SK-N-SH (cell line): Measurements from ENCODE around the gene TPRX2. TPM values are rescaled to one million over a fixed set of nuclear protein-coding genes. Genes with fewer than 3 reads are reported as not detected.

Source experiments
- CTCF ChIA-PET: fragments of 300-600, 350-600 bp; formaldehyde crosslinking; extraction: SDS; loops from one replicate; lab custom pipeline; 2021; lab: Yijun Ruan, JAX
- POLR2A ChIA-PET: fragments of 350-600 bp; sonication (Branson Sonifier 250); formaldehyde crosslinking; extraction: SDS; loops from one replicate; lab custom pipeline; 2020; ENCODE audit warnings: antibody characterized with exemption, inconsistent platforms; lab: Yijun Ruan, JAX
- DNase-seq: peaks from one replicate; pipeline ENCODE4 v3.0.0; 2012
- H2AFZ ChIP-seq: fragments of 200-600 bp; sonication (generic); 2 replicates; pipeline ENCODE4 v1.8.1; 2016; ENCODE audit warnings: antibody characterized with exemption, mild to moderate bottlenecking, low read depth
- H3F3A ChIP-seq: fragments of 200-600 bp; sonication (generic); replicated peaks from 2 replicates; pipeline ENCODE3; 2016; ENCODE audit warnings: antibody characterized with exemption, mild to moderate bottlenecking; ENCODE audit not compliant: insufficient read depth
- H3K27ac ChIP-seq, 2 experiments: fragments of 200-500 bp in 1 of 2; fragments of 200-600 bp in 1 of 2; sonication (Bioruptor generic) in 1 of 2; sonication (generic), shearing (Covaris generic) in 1 of 2; 2 replicates each; pipeline versions ENCODE4 v1.5.1 to v1.6.1; 2014 to 2016; ENCODE audit warnings: low read depth in 2 of 2, inconsistent platforms in 1 of 2, low read length in 1 of 2, mild to moderate bottlenecking in 1 of 2, mixed read lengths in 1 of 2
- H3K27me3 ChIP-seq: fragments of 200-600 bp; sonication (generic), shearing (Covaris generic); 2 replicates; pipeline ENCODE4 v1.6.1; 2016; ENCODE audit warnings: mixed run types; ENCODE audit not compliant: insufficient read depth
- H3K36me3 ChIP-seq, 2 experiments: fragments of 200-500 bp in 1 of 2; fragments of 200-600 bp in 1 of 2; sonication (Bioruptor generic) in 1 of 2; sonication (generic) in 1 of 2; replicated peaks in 1 of 2; 2 replicates each; pipeline versions ENCODE3 to v1.5.1; 2014 to 2016; ENCODE audit warnings: low read length in 1 of 2, mild to moderate bottlenecking in 1 of 2; ENCODE audit not compliant: insufficient read depth in 2 of 2, control insufficient read depth in 1 of 2
- H3K4me1 ChIP-seq, 2 experiments: fragments of 200-500 bp in 1 of 2; fragments of 200-600 bp in 1 of 2; sonication (Bioruptor generic) in 1 of 2; sonication (generic), shearing (Covaris generic) in 1 of 2; 2 replicates each; pipeline versions ENCODE4 v1.5.1 to v1.6.1; 2014 to 2016; ENCODE audit warnings: low read depth in 1 of 2, low read length in 1 of 2, mixed run types in 1 of 2; ENCODE audit not compliant: insufficient read depth in 2 of 2, control insufficient read depth in 1 of 2
- H3K4me2 ChIP-seq: fragments of 200-600 bp; sonication (generic), shearing (Covaris generic); 2 replicates; pipeline ENCODE4 v1.6.1; 2017; ENCODE audit warnings: mixed run types
- H3K4me3 ChIP-seq, 2 experiments: fragments of 200-500 bp in 1 of 2; fragments of 200-600 bp in 1 of 2; sonication (Bioruptor generic) in 1 of 2; sonication (generic), shearing (Covaris generic) in 1 of 2; 2 replicates each; pipeline versions ENCODE4 v1.5.1 to v1.8.1; 2014 to 2016; ENCODE audit warnings: low read depth in 2 of 2, inconsistent platforms in 1 of 2, low read length in 1 of 2, mild to moderate bottlenecking in 1 of 2, mixed read lengths in 1 of 2, moderate library complexity in 1 of 2
- H3K79me2 ChIP-seq: fragments of 200-600 bp; sonication (generic); 2 replicates; pipeline ENCODE4 v1.8.1; 2017; ENCODE audit warnings: mild to moderate bottlenecking; ENCODE audit not compliant: insufficient read depth
- H3K9ac ChIP-seq: fragments of 200-600 bp; sonication (generic); 2 replicates; pipeline ENCODE4 v1.6.1; 2017; ENCODE audit warnings: mixed run types
- H3K9me2 ChIP-seq: fragments of 200-600 bp; sonication (generic); 2 replicates; pipeline ENCODE4 v1.6.1; 2017; ENCODE audit warnings: mixed run types
- H3K9me3 ChIP-seq: fragments of 200-600 bp; sonication (generic); 2 replicates; pipeline ENCODE4 v1.6.1; 2017; ENCODE audit warnings: mixed run types, mild to moderate bottlenecking, moderate library complexity
- H4K20me1 ChIP-seq: fragments of 200-600 bp; sonication (generic); 2 replicates; pipeline ENCODE4 v1.6.1; 2017; ENCODE audit warnings: mild to moderate bottlenecking, mixed run types; ENCODE audit not compliant: insufficient read depth
- FOSL2 ChIP-seq: IDR thresholded peaks from 2 replicates; pipeline ENCODE4 v1.4.0; 2012; ENCODE audit warnings: low read depth, mild to moderate bottlenecking, moderate library complexity, borderline replicate concordance
- IRF3 ChIP-seq: fragments of 150-350 bp; IDR thresholded peaks from 2 replicates; pipeline ENCODE4 v1.6.1; 2016; ENCODE audit warnings: mild to moderate bottlenecking, low read depth, low read length
- MAX ChIP-seq: IDR thresholded peaks from 2 replicates; pipeline ENCODE4 v1.4.0; 2012; ENCODE audit warnings: low read depth
- NFIC ChIP-seq: IDR thresholded peaks from 2 replicates; pipeline ENCODE4 v1.4.0; 2012; ENCODE audit warnings: borderline replicate concordance
- PBX3 ChIP-seq: IDR thresholded peaks from 2 replicates; pipeline ENCODE4; 2012
- POLR2AphosphoS5 ChIP-seq: IDR thresholded peaks from 2 replicates; pipeline ENCODE4 v1.6.1; 2012; ENCODE audit warnings: low read depth, low read length
- RAD21 ChIP-seq: IDR thresholded peaks from 2 replicates; pipeline ENCODE4 v1.6.1; 2012; ENCODE audit warnings: mild to moderate bottlenecking, low read length
- RCOR1 ChIP-seq: fragments of 150-350 bp; IDR thresholded peaks from 2 replicates; pipeline ENCODE4 v1.6.1; 2017; ENCODE audit warnings: antibody characterized with exemption, low read length
- REST ChIP-seq: IDR thresholded peaks from 2 replicates; pipeline ENCODE4 v1.6.1; 2012; ENCODE audit warnings: mild to moderate bottlenecking, low read depth, low read length, moderate library complexity
- RFX5 ChIP-seq: IDR thresholded peaks from 2 replicates; pipeline ENCODE4 v1.6.1; 2012; ENCODE audit warnings: mild to moderate bottlenecking, improper control_type of control experiment, low read length
- RXRA ChIP-seq: IDR thresholded peaks from 2 replicates; pipeline ENCODE4 v1.4.0; 2012; ENCODE audit warnings: low read depth, mild to moderate bottlenecking, borderline replicate concordance
- SIN3A ChIP-seq: IDR thresholded peaks from 2 replicates; pipeline ENCODE4 v1.6.1; 2012; ENCODE audit warnings: low read depth, mild to moderate bottlenecking, low read length, moderate library complexity, borderline replicate concordance
- USF2 ChIP-seq: fragments of 150-350 bp; IDR thresholded peaks from 2 replicates; pipeline ENCODE4 v1.6.1; 2017; ENCODE audit warnings: antibody characterized with exemption, low read length, low read depth, borderline replicate concordance
- WGBS: methylation state at CpG from one replicate; pipeline ENCODE4 v1.1.6; 2017; ENCODE audit warnings: low lambda C conversion rate; 5-methylcytosine and 5-hydroxymethylcytosine counted together
- polyA plus RNA-seq, 3 experiments: library from polyadenylated mRNA; depleted of rRNA; stranded (reverse); fragments of >200 nt; gene quantifications; 2 replicates each; pipeline ENCODE4 v1.2.3, GENCODE V29; 2012

The TPRX2 gene
- polyA plus RNA-seq, 1 of the 3 experiments (the other 2 are of a cell fraction), result not detected

- TF ChIP-seq REST, result no peak
Observed at GRCh38 chr19:47819858-47820257, 39.2 kb upstream of the TPRX2 start (continued).

GRCh38 chr19:47820410-47820809 lies 38.6 kb upstream of the TPRX2 start:
- Histone ChIP-seq H3K9me3 (no peaks in the 10 kb centered on the region), H3K4me2 (0 out of 2 replicates have a peak overlapping the region, but pooled peaks have one; percentile 13), H3K36me3 (no peaks in the 10 kb centered on the region), H3F3A (no peaks in the 10 kb centered on the region), H3K4me3 (no peak overlapping the region), H3K4me1 (no peaks in the 10 kb centered on the region), H3K27me3 (peaks cover 50% of the 10 kb centered on the region; the same call in 1 of the 2 replicates), H4K20me1 (no peaks in the 10 kb centered on the region), H3K79me2 (no peaks in the 10 kb centered on the region), H3K9me2 (no peaks in the 10 kb centered on the region), H3K9ac (no peak overlapping the region), H3K27ac (no peak overlapping the region), H2AFZ (no peak overlapping the region)
- no peak for DNase-seq
- no peak for TF ChIP-seq PBX3
- no peak for TF ChIP-seq USF2
- no peak for TF ChIP-seq RXRA
- no peak for TF ChIP-seq FOSL2
- no peak for TF ChIP-seq POLR2AphosphoS5
- TF ChIP-seq RAD21, result no peak
- TF ChIP-seq SIN3A, result no peak
- no peak for TF ChIP-seq REST
- TF ChIP-seq RFX5, result no peak
- no peak for TF ChIP-seq IRF3
- no peak for TF ChIP-seq NFIC
- TF ChIP-seq RCOR1, result no peak
- no peak for TF ChIP-seq MAX
- 42% methylated on average over 2 of the region's 2 CpGs for WGBS
- CTCF ChIA-PET, result interaction anchor here (1.5 kb wide), 1 partner anchor 43 kb away, joined by 6 read pairs; no protein-coding TSS in a partner anchor
- POLR2A ChIA-PET, result no interaction called here
